OCI-LY1 (cell line): ENCODE results near the gene GALNT1.

Experiments
- H2AFZ ChIP-seq: fragments of 200-600 bp; sonication (generic), shearing (Covaris generic); 2 replicates; pipeline ENCODE4 v1.6.0; 2014; ENCODE audit warnings: antibody characterized with exemption, mild to moderate bottlenecking, low read length
- H3F3A ChIP-seq: fragments of 200-600 bp; sonication (generic), shearing (Covaris generic); 2 replicates; pipeline ENCODE4 v1.6.0; 2014; ENCODE audit warnings: mild to moderate bottlenecking, antibody characterized with exemption, low read length, moderate library complexity; ENCODE audit not compliant: insufficient read depth
- H3K27ac ChIP-seq: fragments of 200-600 bp; sonication (generic); 2 replicates; pipeline ENCODE4 v1.5.1; 2014; ENCODE audit warnings: low read length, mixed run types, mild to moderate bottlenecking, low read depth; ENCODE audit not compliant: poor library complexity, severe bottlenecking
- H3K27me3 ChIP-seq: fragments of 200-600 bp; sonication (generic); 2 replicates; pipeline ENCODE4 v1.6.0; 2014; ENCODE audit warnings: antibody characterized with exemption, mild to moderate bottlenecking, low read length, moderate library complexity; ENCODE audit not compliant: insufficient read depth
- H3K36me3 ChIP-seq: fragments of 200-600 bp; sonication (generic); 2 replicates; pipeline ENCODE4 v1.6.1; 2014; ENCODE audit warnings: mild to moderate bottlenecking, antibody characterized with exemption, low read length, moderate library complexity, mixed read lengths; ENCODE audit not compliant: insufficient read depth
- H3K4me1 ChIP-seq: fragments of 200-600 bp; sonication (generic); 2 replicates; pipeline ENCODE4 v1.5.1; 2014; ENCODE audit warnings: mild to moderate bottlenecking, low read length, moderate library complexity; ENCODE audit not compliant: insufficient read depth, severe bottlenecking
- H3K4me2 ChIP-seq: fragments of 200-600 bp; sonication (generic), shearing (Covaris generic); 2 replicates; pipeline ENCODE4 v1.6.1; 2014; ENCODE audit warnings: low read length
- H3K4me3 ChIP-seq: fragments of 200-600 bp; sonication (generic); 2 replicates; pipeline ENCODE4 v1.5.1; 2014; ENCODE audit warnings: low read length, low read depth, mild to moderate bottlenecking, mixed read lengths; ENCODE audit not compliant: poor library complexity, severe bottlenecking
- H3K79me2 ChIP-seq: fragments of 200-600 bp; shearing (Covaris generic); 2 replicates; pipeline ENCODE4 v1.6.1; 2016; ENCODE audit warnings: mixed run types, low read length, mixed read lengths; ENCODE audit not compliant: insufficient read depth
- H3K9ac ChIP-seq: fragments of 200-600 bp; sonication (generic), shearing (Covaris generic); 2 replicates; pipeline ENCODE4 v1.6.1; 2014; ENCODE audit warnings: mild to moderate bottlenecking, low read length, mixed read lengths
- H3K9me2 ChIP-seq: fragments of 200-600 bp; sonication (generic), shearing (Covaris generic); 2 replicates; pipeline ENCODE4 v1.6.1; 2014; ENCODE audit warnings: low read depth, mild to moderate bottlenecking, low read length, mixed read lengths
- H3K9me3 ChIP-seq: fragments of 200-600 bp; shearing (Covaris generic); 2 replicates; pipeline ENCODE4 v1.6.1; 2014; ENCODE audit warnings: low read length, mixed read lengths
- H4K20me1 ChIP-seq: fragments of 200-600 bp; sonication (generic), shearing (Covaris generic); 2 replicates; pipeline ENCODE4 v1.6.0; 2016; ENCODE audit warnings: mild to moderate bottlenecking, low read length; ENCODE audit not compliant: insufficient read depth
- CTCF ChIP-seq: fragments of 200-600 bp; sonication (generic), shearing (Covaris generic); IDR thresholded peaks from 2 replicates; pipeline ENCODE4 v1.5.1; 2017; ENCODE audit warnings: mild to moderate bottlenecking, antibody characterized with exemption, low read length, moderate library complexity, mixed read lengths
- EZH2 ChIP-seq: fragments of 200-600 bp; sonication (generic), shearing (Covaris generic); IDR thresholded peaks from 2 replicates; pipeline ENCODE4 v1.8.0; 2017; ENCODE audit warnings: borderline replicate concordance, mixed run types, mild to moderate bottlenecking, antibody characterized with exemption, low read length, moderate library complexity, mixed read lengths

Gene GALNT1

GRCh38 chr18:35703043-35703688 is 121.6 kb downstream of the GALNT1 start:
- H3K79me2 ChIP-seq, result no peaks in the 10 kb centered on the region
- no peak overlapping the region for H2AFZ ChIP-seq
- no peak overlapping the region for H3K9ac ChIP-seq
- no peaks in the 10 kb centered on the region for H3F3A ChIP-seq
- no peaks in the 10 kb centered on the region for H3K27me3 ChIP-seq
- no peaks in the 10 kb centered on the region for H4K20me1 ChIP-seq
- no peak overlapping the region for H3K27ac ChIP-seq
- H3K4me2 ChIP-seq, result no peak overlapping the region
- peaks cover 8% of the 10 kb centered on the region; the same call in 1 of the 2 replicates for H3K36me3 ChIP-seq
- no peak overlapping the region for H3K4me3 ChIP-seq
- H3K4me1 ChIP-seq, result no peaks in the 10 kb centered on the region
- H3K9me3 ChIP-seq, result no peaks in the 10 kb centered on the region
- TF ChIP-seq EZH2, result no peak
- TF ChIP-seq CTCF, result no peak
- no peaks in the 10 kb centered on the region for H3K9me2 ChIP-seq

- no peaks in the 10 kb centered on the region for H3K79me2 ChIP-seq
- H3K4me3 ChIP-seq, result no peak overlapping the region
- H3K36me3 ChIP-seq, result peaks cover 20% of the 10 kb centered on the region; the same call in 1 of the 2 replicates
- no peaks in the 10 kb centered on the region for H3K9me2 ChIP-seq
- no peak overlapping the region for H2AFZ ChIP-seq
- no peak overlapping the region for H3K4me2 ChIP-seq
- no peaks in the 10 kb centered on the region for H3K9me3 ChIP-seq
- H3K27me3 ChIP-seq, result no peaks in the 10 kb centered on the region
- no peak overlapping the region for H3K27ac ChIP-seq
- no peaks in the 10 kb centered on the region for H3K4me1 ChIP-seq
- H3F3A ChIP-seq, result no peaks in the 10 kb centered on the region
- no peaks in the 10 kb centered on the region for H4K20me1 ChIP-seq
- no peak overlapping the region for H3K9ac ChIP-seq
- TF ChIP-seq CTCF (no peak), EZH2 (no peak)
Observed at GRCh38 chr18:35705988-35706387, 124.4 kb downstream of the GALNT1 start.

- H3K36me3 ChIP-seq, result peaks cover 20% of the 10 kb centered on the region; the same call in 1 of the 2 replicates
- H3K9me3 ChIP-seq, result no peaks in the 10 kb centered on the region
- H3K4me2 ChIP-seq, result no peak overlapping the region
- no peaks in the 10 kb centered on the region for H3K79me2 ChIP-seq
- TF ChIP-seq CTCF (no peak), EZH2 (no peak)
- no peak overlapping the region for H3K4me3 ChIP-seq
- no peaks in the 10 kb centered on the region for H3K27me3 ChIP-seq
- no peaks in the 10 kb centered on the region for H4K20me1 ChIP-seq
- H3F3A ChIP-seq, result no peaks in the 10 kb centered on the region
- no peak overlapping the region for H2AFZ ChIP-seq
- no peaks in the 10 kb centered on the region for H3K9me2 ChIP-seq
- no peaks in the 10 kb centered on the region for H3K4me1 ChIP-seq
- H3K27ac ChIP-seq, result no peak overlapping the region
- H3K9ac ChIP-seq, result no peak overlapping the region
Observed at GRCh38 chr18:35707247-35707646, 125.7 kb downstream of the GALNT1 start.
